Endothelial cell of umbilical vein (primary cell): Measurements from ENCODE around the gene TNFRSF1A. TPM values are rescaled to one million over a fixed set of nuclear protein-coding genes. Genes with fewer than 3 reads are reported as not detected.

Experiments used
- BruUV-seq: library from RNA; stranded (reverse); fragments of 400-500 nt; replicated peaks from 2 replicates; lab custom pipeline; 2021; lab: Mats Ljungman, UMichigan
- CTCF ChIA-PET: fragments of 300-600, 350-600 bp; sonication (Branson Sonifier 250); formaldehyde crosslinking; loops from one replicate; lab custom pipeline; 2021; ENCODE audit warnings: antibody characterized with exemption, inconsistent platforms; lab: Charles Lee
- POLR2A ChIA-PET: fragments of 300-600, 350-600 bp; sonication (Branson Sonifier 250); formaldehyde crosslinking; loops from one replicate; lab custom pipeline; 2021; ENCODE audit warnings: antibody characterized with exemption, inconsistent platforms; lab: Charles Lee
- DNase-seq: peaks from one replicate; pipeline ENCODE4 v3.0.0-alpha.2; 2011; ENCODE audit warnings: low read depth, low spot score
- FAIRE-seq: peaks from 2 replicates; lab custom pipeline; 2011; peaks lifted over from hg19 to GRCh38; lab: Jason Lieb, UNC
- H2AFZ ChIP-seq: 2 replicates; pipeline ENCODE4 v1.6.0; 2012; ENCODE audit warnings: low read depth, low read length, control low read depth, inconsistent platforms
- H3K27ac ChIP-seq: 2 replicates; pipeline ENCODE4 v1.5.1; 2011; ENCODE audit warnings: low read depth, mild to moderate bottlenecking, control low read depth, low read length, moderate library complexity; ENCODE audit not compliant: insufficient read depth
- H3K27me3 ChIP-seq, 2 experiments: 2 replicates each; pipeline versions ENCODE4 v1.6.0 to v1.6.1; 2011; ENCODE audit warnings: low read length in 2 of 2, mixed read lengths in 1 of 2; ENCODE audit not compliant: control insufficient read depth in 2 of 2, insufficient read depth in 2 of 2
- H3K36me3 ChIP-seq, 2 experiments: 2 replicates in 1 of 2; 3 replicates in 1 of 2; pipeline ENCODE4 v1.5.1; 2011; ENCODE audit warnings: low read length in 2 of 2, mild to moderate bottlenecking in 1 of 2, moderate library complexity in 1 of 2; ENCODE audit not compliant: control insufficient read depth in 2 of 2, insufficient read depth in 2 of 2; ENCODE audit errors: extremely low read depth in 1 of 2
- H3K4me1 ChIP-seq: 3 replicates; pipeline ENCODE4 v1.5.1; 2011; ENCODE audit warnings: mild to moderate bottlenecking, low read length; ENCODE audit not compliant: control insufficient read depth, insufficient read depth; ENCODE audit errors: extremely low read depth
- H3K4me2 ChIP-seq: 2 replicates; pipeline ENCODE4 v1.6.1; 2011; ENCODE audit warnings: low read length, control low read depth, mixed read lengths; ENCODE audit not compliant: insufficient read depth
- H3K4me3 ChIP-seq, 3 experiments: fragments of 200-600 bp in 1 of 3; sonication (generic), shearing (Covaris generic) in 1 of 3; replicated peaks in 1 of 3; 2 replicates each; pipeline ENCODE4 v1.5.1; 2011 to 2016; ENCODE audit warnings: control low read depth in 3 of 3, low read length in 3 of 3, mild to moderate bottlenecking in 2 of 3, inconsistent platforms in 1 of 3, low read depth in 1 of 3, moderate library complexity in 1 of 3; ENCODE audit not compliant: insufficient read depth in 1 of 3
- H3K79me2 ChIP-seq: 2 replicates; pipeline ENCODE4 v1.6.0; 2012; ENCODE audit warnings: low read length, inconsistent platforms; ENCODE audit not compliant: control insufficient read depth, insufficient read depth
- H3K9ac ChIP-seq: replicated peaks from 2 replicates; pipeline ENCODE3; 2011; ENCODE audit warnings: low read length, control low read depth; ENCODE audit not compliant: insufficient read depth; ENCODE audit errors: extremely low read depth
- H3K9me1 ChIP-seq: replicated peaks from 3 replicates; pipeline ENCODE4 v1.6.0; 2011; ENCODE audit warnings: mild to moderate bottlenecking, low read length; ENCODE audit not compliant: control insufficient read depth, insufficient read depth; ENCODE audit errors: extremely low read depth
- H3K9me3 ChIP-seq: replicated peaks from 2 replicates; pipeline ENCODE4 v1.5.1; 2012; ENCODE audit warnings: low read length, inconsistent platforms; ENCODE audit not compliant: control insufficient read depth, insufficient read depth
- H4K20me1 ChIP-seq: replicated peaks from 2 replicates; pipeline ENCODE3; 2011; ENCODE audit warnings: mild to moderate bottlenecking, low read length; ENCODE audit not compliant: control insufficient read depth, insufficient read depth; ENCODE audit errors: extremely low read depth
- EZH2 ChIP-seq: IDR thresholded peaks from 2 replicates; pipeline ENCODE4 v1.6.1; 2012; ENCODE audit warnings: borderline replicate concordance, low read depth, mild to moderate bottlenecking, moderate library complexity, low read length, inconsistent platforms; ENCODE audit not compliant: severe bottlenecking
- FOS ChIP-seq: IDR thresholded peaks from 2 replicates; pipeline ENCODE4 v1.6.1; 2011; ENCODE audit warnings: mild to moderate bottlenecking, low read length, moderate library complexity, borderline replicate concordance; ENCODE audit not compliant: insufficient read depth
- GATA2 ChIP-seq: IDR thresholded peaks from 2 replicates; pipeline ENCODE4 v1.7.0; 2011; ENCODE audit warnings: low read depth, mild to moderate bottlenecking, moderate library complexity, mixed read lengths, low read length; ENCODE audit not compliant: insufficient read length, insufficient read depth
- JUN ChIP-seq: IDR thresholded peaks from 2 replicates; pipeline ENCODE4 v1.6.1; 2011; ENCODE audit warnings: borderline replicate concordance, low read depth; ENCODE audit not compliant: insufficient read length, insufficient read depth
- MAX ChIP-seq: IDR thresholded peaks from 2 replicates; pipeline ENCODE4 v1.6.1; 2011; ENCODE audit not compliant: insufficient read depth, insufficient read length
- MYC ChIP-seq: IDR thresholded peaks from one replicate; pipeline ENCODE4 v1.6.1; 2011; ENCODE audit warnings: mild to moderate bottlenecking, low read depth, low read length
- POLR2A ChIP-seq: IDR thresholded peaks from 2 replicates; pipeline ENCODE4 v1.6.1; 2012; ENCODE audit warnings: low read depth, mild to moderate bottlenecking, control low read depth, low read length
- POLR2AphosphoS5 ChIP-seq: IDR thresholded peaks from 2 replicates; pipeline ENCODE4 v1.6.1; 2012; ENCODE audit warnings: low read depth, mild to moderate bottlenecking, control low read depth, low read length, moderate library complexity; ENCODE audit not compliant: insufficient read depth
- dilution Hi-C: fragments of 300-500 bp; cut with MboI; formaldehyde crosslinking; loops from one replicate; pipeline ENCODE4 v1.15.0; 2019; ENCODE audit warnings: low sequenced_read_pairs; ENCODE audit not compliant: extremely low pct_ligation_motif_present
- intact Hi-C: fragments of 100-400 bp; cut with micrococcal nuclease; formaldehyde crosslinking; loops from one replicate; pipeline ENCODE4 v1.10.0; 2022
- polyA plus RNA-seq, 4 experiments: library from polyadenylated mRNA; depleted of rRNA in 3 of 4; stranded (reverse) in 3 of 4; unstranded in 1 of 4; fragments of >200 nt; gene quantifications; 2 replicates each; pipeline versions ENCODE4 v1.2.1 to v1.2.3, GENCODE V29; 2011 to 2012; ENCODE audit warnings: missing spikeins in 1 of 4
- total RNA-seq: library from RNA; stranded (reverse); gene quantifications from 2 replicates; pipeline ENCODE4 v1.2.3, GENCODE V29; 2021
- TF ChIP-seq, protein P1 (sequence below), 2 donors: IDR thresholded peaks; 1 replicate in 1 of 2; 2 replicates in 1 of 2; pipeline ENCODE4 v1.5.1; 2011; ENCODE audit warnings: low read length in 2 of 2, mild to moderate bottlenecking in 2 of 2, moderate library complexity in 2 of 2, control low read depth in 1 of 2, inconsistent platforms in 1 of 2, low read depth in 1 of 2; ENCODE audit not compliant: insufficient read depth in 1 of 2; ENCODE audit errors: extremely low read depth in 1 of 2

Gene TNFRSF1A
- total and polyA plus RNA-seq, 2 donors (not counting 3 experiments of a cell fraction or from before 2014, with no cell fraction given): 86.5 to 98.2 TPM

DNA sequence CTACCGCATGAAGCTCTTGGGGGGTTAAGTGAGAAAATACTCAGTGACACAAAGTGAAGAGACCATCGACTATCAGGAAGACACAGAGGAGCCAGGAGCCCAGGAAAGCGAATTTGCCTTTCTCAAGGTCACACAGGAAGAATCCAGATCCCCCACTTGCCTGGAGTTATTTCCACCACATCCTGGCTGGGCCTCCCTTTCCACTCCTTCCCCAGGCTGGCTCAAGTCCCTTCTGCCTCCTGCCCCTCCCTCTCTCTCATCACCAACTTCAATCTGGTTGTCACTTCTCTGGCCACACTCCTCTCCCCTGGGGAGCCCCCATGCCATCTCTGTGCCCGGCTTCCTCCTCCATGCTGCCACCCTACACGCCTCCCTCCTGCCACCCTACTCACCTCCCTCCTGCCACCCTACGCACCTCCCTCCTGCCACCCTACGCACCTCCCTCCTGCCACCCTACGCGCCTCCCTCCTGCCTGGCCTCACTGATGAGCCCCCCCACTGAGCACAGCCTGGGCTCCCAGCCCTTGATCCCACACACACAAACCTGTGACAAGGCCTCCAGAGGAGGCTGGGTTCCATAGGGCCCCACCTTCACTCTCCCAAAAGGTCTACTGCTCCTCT is 27.1 kb upstream of the TNFRSF1A start:
- ChIA-PET POLR2A (interaction anchor here (0.6 kb wide), 1 partner anchor 169 kb away, joined by 3 read pairs; the partner anchor contains the start of gene CD9), CTCF (interaction anchor here (1.5 to 4.5 kb wide), 4 partner anchors 12 to 46 kb away, joined by 6 to 46 read pairs (median 18); partner anchors contain the start of gene TNFRSF1A)
- no peak overlapping the region for H2AFZ ChIP-seq
- intact Hi-C loops (no loop called here), dilution Hi-C loops (no loop called here)
- TF ChIP-seq MYC (no peak), GATA2 (no peak), POLR2AphosphoS5 (no peak), EZH2 (no peak), POLR2A (no peak), MAX (no peak), JUN (no peak), FOS (no peak)
- TF ChIP-seq, protein P1, sequence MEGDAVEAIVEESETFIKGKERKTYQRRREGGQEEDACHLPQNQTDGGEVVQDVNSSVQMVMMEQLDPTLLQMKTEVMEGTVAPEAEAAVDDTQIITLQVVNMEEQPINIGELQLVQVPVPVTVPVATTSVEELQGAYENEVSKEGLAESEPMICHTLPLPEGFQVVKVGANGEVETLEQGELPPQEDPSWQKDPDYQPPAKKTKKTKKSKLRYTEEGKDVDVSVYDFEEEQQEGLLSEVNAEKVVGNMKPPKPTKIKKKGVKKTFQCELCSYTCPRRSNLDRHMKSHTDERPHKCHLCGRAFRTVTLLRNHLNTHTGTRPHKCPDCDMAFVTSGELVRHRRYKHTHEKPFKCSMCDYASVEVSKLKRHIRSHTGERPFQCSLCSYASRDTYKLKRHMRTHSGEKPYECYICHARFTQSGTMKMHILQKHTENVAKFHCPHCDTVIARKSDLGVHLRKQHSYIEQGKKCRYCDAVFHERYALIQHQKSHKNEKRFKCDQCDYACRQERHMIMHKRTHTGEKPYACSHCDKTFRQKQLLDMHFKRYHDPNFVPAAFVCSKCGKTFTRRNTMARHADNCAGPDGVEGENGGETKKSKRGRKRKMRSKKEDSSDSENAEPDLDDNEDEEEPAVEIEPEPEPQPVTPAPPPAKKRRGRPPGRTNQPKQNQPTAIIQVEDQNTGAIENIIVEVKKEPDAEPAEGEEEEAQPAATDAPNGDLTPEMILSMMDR (IDR thresholded peaks at IDR 0.05; ENCODE audit: extremely low read depth in 1 of 2, insufficient read depth in 1 of 2, low read depth in 1 of 2, low read length in 2 of 2): no peak
- H3K4me2 ChIP-seq: no peak overlapping the region
- peaks cover 33% of the 10 kb centered on the region for H3K4me1 ChIP-seq
- no peaks in the 10 kb centered on the region for H3K36me3 ChIP-seq
- H3K27ac ChIP-seq: no peak overlapping the region
- H3K79me2 ChIP-seq: no peaks in the 10 kb centered on the region
- BruUV-seq: no TSS peak
- DNase-seq (no peak), FAIRE-seq (no peak)
- no peaks in the 10 kb centered on the region for H3K9me1 ChIP-seq
- no peak overlapping the region for H3K4me3 ChIP-seq
- no peaks in the 10 kb centered on the region for H3K9me3 ChIP-seq
- H3K27me3 ChIP-seq: no peaks in the 10 kb centered on the region
- no peaks in the 10 kb centered on the region for H4K20me1 ChIP-seq
- H3K9ac ChIP-seq: no peak overlapping the region
